ENCODE data around the gene COPS7A.

Gene COPS7A

GRCh38 chr12:6723607-6724408 lies at the start of gene COPS7A:
Gene COPS7A (plus strand): TSS chr12:6724046. CDS start chr12:6724657, 611 bp downstream.
- DNase-seq: peak; percentile 97

GRCh38 chr12:6676962-6677361 lies 46.9 kb upstream of the COPS7A start:
- DNase-seq: no peak

GRCh38 chr12:6684609-6685008 lies 39.2 kb upstream of the COPS7A start:
- peak; percentile 50 for DNase-seq

- DNase-seq: no peak
Observed at GRCh38 chr12:6685814-6686213, 38.0 kb upstream of the COPS7A start.

- peak; percentile 50 for DNase-seq
Observed at GRCh38 chr12:6688543-6688998, 35.3 kb upstream of the COPS7A start.

- DNase-seq: peak; percentile 97
Observed at GRCh38 chr12:6688999-6689882, 34.6 kb upstream of the COPS7A start, which contains the start of gene ZNF384. Gene ZNF384 (minus strand): TSS chr12:6689375. CDS start chr12:6679520, 9,855 bp downstream.

- DNase-seq: no peak
Observed at GRCh38 chr12:6691473-6691872, 32.4 kb upstream of the COPS7A start.

GRCh38 chr12:6692888-6693287 lies 31.0 kb upstream of the COPS7A start:
- no peak for DNase-seq

GRCh38 chr12:6693832-6694355 lies 30.0 kb upstream of the COPS7A start:
- DNase-seq: no peak

- no peak for DNase-seq
Observed at GRCh38 chr12:6694701-6695100, 29.1 kb upstream of the COPS7A start.

- DNase-seq: no peak
Observed at GRCh38 chr12:6695313-6696045, 28.4 kb upstream of the COPS7A start.

- no peak for DNase-seq
Observed at GRCh38 chr12:6696690-6697583, 26.9 kb upstream of the COPS7A start.

GRCh38 chr12:6697584-6698351 lies 26.1 kb upstream of the COPS7A start:
- peak; percentile 24 for DNase-seq

- no peak for DNase-seq
Observed at GRCh38 chr12:6698352-6699046, 25.3 kb upstream of the COPS7A start.

GRCh38 chr12:6699259-6699988 lies 24.4 kb upstream of the COPS7A start:
- no peak for DNase-seq

- peak; percentile 36 for DNase-seq
Observed at GRCh38 chr12:6699989-6700645, 23.7 kb upstream of the COPS7A start.

- peak; percentile 71 for DNase-seq
Observed at GRCh38 chr12:6700646-6701051, 23.2 kb upstream of the COPS7A start, which contains the start of gene PIANP. Gene PIANP (minus strand): TSS chr12:6700815. CDS start chr12:6698061, 2,754 bp downstream.

- no peak for DNase-seq
Observed at GRCh38 chr12:6701078-6701768, 22.6 kb upstream of the COPS7A start.

Measured in CD4-positive, alpha-beta T cell treated with Interleukin-17A for 4 hours (primary cell).